Measurements from ENCODE around the gene FOXQ1. TPM values are rescaled to one million over a fixed set of nuclear protein-coding genes. Genes with fewer than 3 reads are reported as not detected.
"Not testable (repeated sequence)": the region's sequence is repeated elsewhere in the genome, so short reads cannot be mapped to it uniquely, and the experiment has no call there.

The FOXQ1 gene
- total RNA-seq, 1 donor from 2014 or later: 3.4 TPM

- H3K27me3 ChIP-seq (ENCODE audit: control insufficient read depth, insufficient read depth, low read length): no peaks in the 10 kb centered on the region
- FAIRE-seq (no peak), DNase-seq (ENCODE audit: low read depth) (no peak)
- no peaks in the 10 kb centered on the region for H3K36me3 ChIP-seq (ENCODE audit: control insufficient read depth, insufficient read depth, low read length)
- H3K4me3 ChIP-seq (ENCODE audit: low read depth, low read length): no peak overlapping the region
- no peak for TF ChIP-seq CTCF (IDR thresholded peaks at IDR 0.05; ENCODE audit: insufficient read depth, low read length, severe bottlenecking)
These were observed 35.3 kb downstream of the FOXQ1 start for GRCh38 chr6:1347161-1347560.

GRCh38 chr6:1348675-1349074 is 36.8 kb downstream of the FOXQ1 start:
- H3K36me3 ChIP-seq (ENCODE audit: control insufficient read depth, insufficient read depth, low read length): no peaks in the 10 kb centered on the region
- no peak for DNase-seq (ENCODE audit: low read depth)
- H3K4me3 ChIP-seq (ENCODE audit: low read depth, low read length): no peak overlapping the region
- TF ChIP-seq CTCF (IDR thresholded peaks at IDR 0.05; ENCODE audit: insufficient read depth, low read length, severe bottlenecking): no peak
- FAIRE-seq: peak; percentile 72
- H3K27me3 ChIP-seq (ENCODE audit: control insufficient read depth, insufficient read depth, low read length): no peaks in the 10 kb centered on the region

- Histone ChIP-seq H3K27me3 (ENCODE audit: control insufficient read depth, insufficient read depth, low read length) (no peaks in the 10 kb centered on the region), H3K4me3 (ENCODE audit: low read depth, low read length) (no peak overlapping the region), H3K36me3 (ENCODE audit: control insufficient read depth, insufficient read depth, low read length) (no peaks in the 10 kb centered on the region)
- no peak for TF ChIP-seq CTCF (IDR thresholded peaks at IDR 0.05; ENCODE audit: insufficient read depth, low read length, severe bottlenecking)
- FAIRE-seq: no peak
- no peak for DNase-seq (ENCODE audit: low read depth)
These were observed 37.8 kb downstream of the FOXQ1 start for GRCh38 chr6:1349655-1350054.

- H3K4me3 ChIP-seq (ENCODE audit: low read depth, low read length): no peak overlapping the region
- H3K36me3 ChIP-seq (ENCODE audit: control insufficient read depth, insufficient read depth, low read length): no peaks in the 10 kb centered on the region
- DNase-seq (ENCODE audit: low read depth): no peak
- no peak for FAIRE-seq
- TF ChIP-seq CTCF (IDR thresholded peaks at IDR 0.05; ENCODE audit: insufficient read depth, low read length, severe bottlenecking): no peak
- H3K27me3 ChIP-seq (ENCODE audit: control insufficient read depth, insufficient read depth, low read length): no peaks in the 10 kb centered on the region
These were observed 39.6 kb downstream of the FOXQ1 start for GRCh38 chr6:1351381-1352008.

GRCh38 chr6:1355068-1355467 is 43.2 kb downstream of the FOXQ1 start:
- H3K27me3 ChIP-seq (ENCODE audit: control insufficient read depth, insufficient read depth, low read length); H3K36me3 ChIP-seq (ENCODE audit: control insufficient read depth, insufficient read depth, low read length); FAIRE-seq; H3K4me3 ChIP-seq (ENCODE audit: low read depth, low read length); DNase-seq (ENCODE audit: low read depth): not testable (repeated sequence)

GRCh38 chr6:1361717-1362116 is 49.8 kb downstream of the FOXQ1 start:
- FAIRE-seq; DNase-seq (ENCODE audit: low read depth); H3K36me3 ChIP-seq (ENCODE audit: control insufficient read depth, insufficient read depth, low read length); H3K27me3 ChIP-seq (ENCODE audit: control insufficient read depth, insufficient read depth, low read length); H3K4me3 ChIP-seq (ENCODE audit: low read depth, low read length): not testable (repeated sequence)

- H3K4me3 ChIP-seq (ENCODE audit: low read depth, low read length): no peak overlapping the region
- H3K36me3 ChIP-seq (ENCODE audit: control insufficient read depth, insufficient read depth, low read length): no peaks in the 10 kb centered on the region
- no peak for DNase-seq (ENCODE audit: low read depth)
- FAIRE-seq: no peak
- no peaks in the 10 kb centered on the region for H3K27me3 ChIP-seq (ENCODE audit: control insufficient read depth, insufficient read depth, low read length)
- no peak for TF ChIP-seq CTCF (IDR thresholded peaks at IDR 0.05; ENCODE audit: insufficient read depth, low read length, severe bottlenecking)
These were observed 50.7 kb downstream of the FOXQ1 start for GRCh38 chr6:1362643-1363042.
